ENCODE results near the gene CCDC33. TPM values are rescaled to one million over a fixed set of nuclear protein-coding genes. Genes with fewer than 3 reads are reported as not detected.

CCDC33 gene
- total RNA-seq, 1 experiment from 2014 or later = 10.6 TPM

- POLR2A ChIA-PET = no interaction called here
- Mint-ChIP-seq H3K36me3 (no peaks in the 10 kb centered on the region), H3K9me3 (no peaks in the 10 kb centered on the region), H3K4me1 (peaks cover 5% of the 10 kb centered on the region), H3K4me3 (no peak overlapping the region), H3K27ac (no peak overlapping the region), H3K27me3 (ENCODE audit: low read depth) (peaks cover 3% of the 10 kb centered on the region)
- ATAC-seq = no peak
- CTCF ChIA-PET = interaction anchor here (17.1 kb wide), 1 partner anchor 24 kb away, joined by 347 read pairs; no protein-coding TSS in a partner anchor
- TF ChIP-seq ZNF138 (CRISPR knock-in tag; conservative IDR thresholded peaks at IDR 0.05) (no peak), CREM (CRISPR knock-in tag; IDR thresholded peaks at IDR 0.05) (no peak), TEAD1 (CRISPR knock-in tag; IDR thresholded peaks at IDR 0.05) (no peak), MYBL2 (CRISPR knock-in tag; IDR thresholded peaks at IDR 0.05) (no peak)
- TF ChIP-seq, protein P1, sequence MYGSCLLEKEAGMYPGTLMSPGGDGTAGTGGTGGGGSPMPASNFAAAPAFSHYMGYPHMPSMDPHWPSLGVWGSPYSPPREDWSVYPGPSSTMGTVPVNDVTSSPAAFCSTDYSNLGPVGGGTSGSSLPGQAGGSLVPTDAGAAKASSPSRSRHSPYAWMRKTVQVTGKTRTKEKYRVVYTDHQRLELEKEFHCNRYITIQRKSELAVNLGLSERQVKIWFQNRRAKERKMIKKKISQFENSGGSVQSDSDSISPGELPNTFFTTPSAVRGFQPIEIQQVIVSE (CRISPR knock-in tag; IDR thresholded peaks at IDR 0.05; ENCODE audit: borderline replicate concordance) = no peak
- TF ChIP-seq, protein P2, sequence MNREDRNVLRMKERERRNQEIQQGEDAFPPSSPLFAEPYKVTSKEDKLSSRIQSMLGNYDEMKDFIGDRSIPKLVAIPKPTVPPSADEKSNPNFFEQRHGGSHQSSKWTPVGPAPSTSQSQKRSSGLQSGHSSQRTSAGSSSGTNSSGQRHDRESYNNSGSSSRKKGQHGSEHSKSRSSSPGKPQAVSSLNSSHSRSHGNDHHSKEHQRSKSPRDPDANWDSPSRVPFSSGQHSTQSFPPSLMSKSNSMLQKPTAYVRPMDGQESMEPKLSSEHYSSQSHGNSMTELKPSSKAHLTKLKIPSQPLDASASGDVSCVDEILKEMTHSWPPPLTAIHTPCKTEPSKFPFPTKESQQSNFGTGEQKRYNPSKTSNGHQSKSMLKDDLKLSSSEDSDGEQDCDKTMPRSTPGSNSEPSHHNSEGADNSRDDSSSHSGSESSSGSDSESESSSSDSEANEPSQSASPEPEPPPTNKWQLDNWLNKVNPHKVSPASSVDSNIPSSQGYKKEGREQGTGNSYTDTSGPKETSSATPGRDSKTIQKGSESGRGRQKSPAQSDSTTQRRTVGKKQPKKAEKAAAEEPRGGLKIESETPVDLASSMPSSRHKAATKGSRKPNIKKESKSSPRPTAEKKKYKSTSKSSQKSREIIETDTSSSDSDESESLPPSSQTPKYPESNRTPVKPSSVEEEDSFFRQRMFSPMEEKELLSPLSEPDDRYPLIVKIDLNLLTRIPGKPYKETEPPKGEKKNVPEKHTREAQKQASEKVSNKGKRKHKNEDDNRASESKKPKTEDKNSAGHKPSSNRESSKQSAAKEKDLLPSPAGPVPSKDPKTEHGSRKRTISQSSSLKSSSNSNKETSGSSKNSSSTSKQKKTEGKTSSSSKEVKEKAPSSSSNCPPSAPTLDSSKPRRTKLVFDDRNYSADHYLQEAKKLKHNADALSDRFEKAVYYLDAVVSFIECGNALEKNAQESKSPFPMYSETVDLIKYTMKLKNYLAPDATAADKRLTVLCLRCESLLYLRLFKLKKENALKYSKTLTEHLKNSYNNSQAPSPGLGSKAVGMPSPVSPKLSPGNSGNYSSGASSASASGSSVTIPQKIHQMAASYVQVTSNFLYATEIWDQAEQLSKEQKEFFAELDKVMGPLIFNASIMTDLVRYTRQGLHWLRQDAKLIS (CRISPR knock-in tag; IDR thresholded peaks at IDR 0.05; ENCODE audit: borderline replicate concordance) = no peak
- TF ChIP-seq, protein P3, sequence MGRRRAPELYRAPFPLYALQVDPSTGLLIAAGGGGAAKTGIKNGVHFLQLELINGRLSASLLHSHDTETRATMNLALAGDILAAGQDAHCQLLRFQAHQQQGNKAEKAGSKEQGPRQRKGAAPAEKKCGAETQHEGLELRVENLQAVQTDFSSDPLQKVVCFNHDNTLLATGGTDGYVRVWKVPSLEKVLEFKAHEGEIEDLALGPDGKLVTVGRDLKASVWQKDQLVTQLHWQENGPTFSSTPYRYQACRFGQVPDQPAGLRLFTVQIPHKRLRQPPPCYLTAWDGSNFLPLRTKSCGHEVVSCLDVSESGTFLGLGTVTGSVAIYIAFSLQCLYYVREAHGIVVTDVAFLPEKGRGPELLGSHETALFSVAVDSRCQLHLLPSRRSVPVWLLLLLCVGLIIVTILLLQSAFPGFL (CRISPR knock-in tag; IDR thresholded peaks at IDR 0.05; ENCODE audit: borderline replicate concordance) = no peak
- TF ChIP-seq, protein P4, sequence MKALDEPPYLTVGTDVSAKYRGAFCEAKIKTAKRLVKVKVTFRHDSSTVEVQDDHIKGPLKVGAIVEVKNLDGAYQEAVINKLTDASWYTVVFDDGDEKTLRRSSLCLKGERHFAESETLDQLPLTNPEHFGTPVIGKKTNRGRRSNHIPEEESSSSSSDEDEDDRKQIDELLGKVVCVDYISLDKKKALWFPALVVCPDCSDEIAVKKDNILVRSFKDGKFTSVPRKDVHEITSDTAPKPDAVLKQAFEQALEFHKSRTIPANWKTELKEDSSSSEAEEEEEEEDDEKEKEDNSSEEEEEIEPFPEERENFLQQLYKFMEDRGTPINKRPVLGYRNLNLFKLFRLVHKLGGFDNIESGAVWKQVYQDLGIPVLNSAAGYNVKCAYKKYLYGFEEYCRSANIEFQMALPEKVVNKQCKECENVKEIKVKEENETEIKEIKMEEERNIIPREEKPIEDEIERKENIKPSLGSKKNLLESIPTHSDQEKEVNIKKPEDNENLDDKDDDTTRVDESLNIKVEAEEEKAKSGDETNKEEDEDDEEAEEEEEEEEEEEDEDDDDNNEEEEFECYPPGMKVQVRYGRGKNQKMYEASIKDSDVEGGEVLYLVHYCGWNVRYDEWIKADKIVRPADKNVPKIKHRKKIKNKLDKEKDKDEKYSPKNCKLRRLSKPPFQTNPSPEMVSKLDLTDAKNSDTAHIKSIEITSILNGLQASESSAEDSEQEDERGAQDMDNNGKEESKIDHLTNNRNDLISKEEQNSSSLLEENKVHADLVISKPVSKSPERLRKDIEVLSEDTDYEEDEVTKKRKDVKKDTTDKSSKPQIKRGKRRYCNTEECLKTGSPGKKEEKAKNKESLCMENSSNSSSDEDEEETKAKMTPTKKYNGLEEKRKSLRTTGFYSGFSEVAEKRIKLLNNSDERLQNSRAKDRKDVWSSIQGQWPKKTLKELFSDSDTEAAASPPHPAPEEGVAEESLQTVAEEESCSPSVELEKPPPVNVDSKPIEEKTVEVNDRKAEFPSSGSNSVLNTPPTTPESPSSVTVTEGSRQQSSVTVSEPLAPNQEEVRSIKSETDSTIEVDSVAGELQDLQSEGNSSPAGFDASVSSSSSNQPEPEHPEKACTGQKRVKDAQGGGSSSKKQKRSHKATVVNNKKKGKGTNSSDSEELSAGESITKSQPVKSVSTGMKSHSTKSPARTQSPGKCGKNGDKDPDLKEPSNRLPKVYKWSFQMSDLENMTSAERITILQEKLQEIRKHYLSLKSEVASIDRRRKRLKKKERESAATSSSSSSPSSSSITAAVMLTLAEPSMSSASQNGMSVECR (CRISPR knock-in tag; IDR thresholded peaks at IDR 0.05; ENCODE audit: borderline replicate concordance) = no peak
- DNase-seq (ENCODE audit: low spot score) = no peak
Measured at GRCh38 chr15:74333662-74334061, 97.5 kb downstream of the CCDC33 start.

- no peak overlapping the region for H3K27ac Mint-ChIP-seq
- TF ChIP-seq ZBTB21 (CRISPR knock-in tag; IDR thresholded peaks at IDR 0.05; ENCODE audit: borderline replicate concordance) (no peak), JAZF1 (CRISPR knock-in tag; IDR thresholded peaks at IDR 0.05) (no peak), OVOL2 (CRISPR knock-in tag; IDR thresholded peaks at IDR 0.05; ENCODE audit: borderline replicate concordance) (no peak), CREM (CRISPR knock-in tag; IDR thresholded peaks at IDR 0.05) (no peak), TP53 (CRISPR knock-in tag; IDR thresholded peaks at IDR 0.05) (no peak), E2F5 (CRISPR knock-in tag; IDR thresholded peaks at IDR 0.05) (no peak), MXD4 (CRISPR knock-in tag; IDR thresholded peaks at IDR 0.05; ENCODE audit: borderline replicate concordance) (no peak)
- TF ChIP-seq, protein P5, sequence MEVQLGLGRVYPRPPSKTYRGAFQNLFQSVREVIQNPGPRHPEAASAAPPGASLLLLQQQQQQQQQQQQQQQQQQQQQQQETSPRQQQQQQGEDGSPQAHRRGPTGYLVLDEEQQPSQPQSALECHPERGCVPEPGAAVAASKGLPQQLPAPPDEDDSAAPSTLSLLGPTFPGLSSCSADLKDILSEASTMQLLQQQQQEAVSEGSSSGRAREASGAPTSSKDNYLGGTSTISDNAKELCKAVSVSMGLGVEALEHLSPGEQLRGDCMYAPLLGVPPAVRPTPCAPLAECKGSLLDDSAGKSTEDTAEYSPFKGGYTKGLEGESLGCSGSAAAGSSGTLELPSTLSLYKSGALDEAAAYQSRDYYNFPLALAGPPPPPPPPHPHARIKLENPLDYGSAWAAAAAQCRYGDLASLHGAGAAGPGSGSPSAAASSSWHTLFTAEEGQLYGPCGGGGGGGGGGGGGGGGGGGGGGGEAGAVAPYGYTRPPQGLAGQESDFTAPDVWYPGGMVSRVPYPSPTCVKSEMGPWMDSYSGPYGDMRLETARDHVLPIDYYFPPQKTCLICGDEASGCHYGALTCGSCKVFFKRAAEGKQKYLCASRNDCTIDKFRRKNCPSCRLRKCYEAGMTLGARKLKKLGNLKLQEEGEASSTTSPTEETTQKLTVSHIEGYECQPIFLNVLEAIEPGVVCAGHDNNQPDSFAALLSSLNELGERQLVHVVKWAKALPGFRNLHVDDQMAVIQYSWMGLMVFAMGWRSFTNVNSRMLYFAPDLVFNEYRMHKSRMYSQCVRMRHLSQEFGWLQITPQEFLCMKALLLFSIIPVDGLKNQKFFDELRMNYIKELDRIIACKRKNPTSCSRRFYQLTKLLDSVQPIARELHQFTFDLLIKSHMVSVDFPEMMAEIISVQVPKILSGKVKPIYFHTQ (CRISPR knock-in tag; IDR thresholded peaks at IDR 0.05) = no peak
- TF ChIP-seq, protein P6, sequence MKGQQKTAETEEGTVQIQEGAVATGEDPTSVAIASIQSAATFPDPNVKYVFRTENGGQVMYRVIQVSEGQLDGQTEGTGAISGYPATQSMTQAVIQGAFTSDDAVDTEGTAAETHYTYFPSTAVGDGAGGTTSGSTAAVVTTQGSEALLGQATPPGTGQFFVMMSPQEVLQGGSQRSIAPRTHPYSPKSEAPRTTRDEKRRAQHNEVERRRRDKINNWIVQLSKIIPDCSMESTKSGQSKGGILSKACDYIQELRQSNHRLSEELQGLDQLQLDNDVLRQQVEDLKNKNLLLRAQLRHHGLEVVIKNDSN (CRISPR knock-in tag; IDR thresholded peaks at IDR 0.05) = no peak
- H3K36me3 Mint-ChIP-seq = no peaks in the 10 kb centered on the region
- ChIA-PET POLR2A (no interaction called here), CTCF (interaction anchor here (17.1 kb wide), 1 partner anchor 24 kb away, joined by 347 read pairs; no protein-coding TSS in a partner anchor)
- no peak for DNase-seq (ENCODE audit: low spot score)
- H3K4me1 Mint-ChIP-seq = peaks cover 2% of the 10 kb centered on the region; the same call in 1 of the 2 replicates
- ATAC-seq = no peak
- H3K27me3 Mint-ChIP-seq (ENCODE audit: low read depth) = peaks cover 3% of the 10 kb centered on the region
- no peak overlapping the region for H3K4me3 Mint-ChIP-seq
- H3K9me3 Mint-ChIP-seq = no peaks in the 10 kb centered on the region
Measured at GRCh38 chr15:74334127-74334526, 98.0 kb downstream of the CCDC33 start.

All from WTC11 (cell line).